ENCODE results near the gene FBP2. TPM values are rescaled to one million over a fixed set of nuclear protein-coding genes. Genes with fewer than 3 reads are reported as not detected.
A peak's percentile ranks its signal among the peaks of the same experiment; 100 is the strongest.
"Not testable (repeated sequence)": the region's sequence is repeated elsewhere in the genome, so short reads cannot be mapped to it uniquely, and the experiment has no call there.

FBP2 gene
- total and polyA plus RNA-seq, 8 donors = 1.0 to 2.6 (median 1.7) TPM; not detected in 2

DNA sequence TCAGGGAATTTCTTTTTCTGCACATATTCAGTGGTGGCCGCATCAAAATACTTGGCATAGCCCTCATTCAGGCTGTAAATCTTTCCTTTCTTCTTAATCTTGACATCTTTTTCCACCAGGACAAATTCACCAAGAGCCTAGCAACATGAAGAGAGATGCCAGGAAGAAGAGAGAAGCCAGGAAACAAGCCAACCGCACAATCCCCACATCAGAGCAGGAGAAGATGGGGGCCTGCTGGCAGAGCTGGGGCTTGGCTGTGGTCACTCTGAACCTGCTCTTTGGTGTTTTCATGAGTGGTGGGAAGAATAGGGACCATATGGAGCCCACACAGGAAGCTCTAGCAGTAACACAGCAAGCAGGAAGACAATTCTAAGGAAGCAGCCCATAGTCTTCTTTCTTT lies 26.4 kb downstream of the FBP2 start:
- DNase-seq = peak in 2 of 4 donors; percentile 19 to 43
- TF ChIP-seq, protein P1, sequence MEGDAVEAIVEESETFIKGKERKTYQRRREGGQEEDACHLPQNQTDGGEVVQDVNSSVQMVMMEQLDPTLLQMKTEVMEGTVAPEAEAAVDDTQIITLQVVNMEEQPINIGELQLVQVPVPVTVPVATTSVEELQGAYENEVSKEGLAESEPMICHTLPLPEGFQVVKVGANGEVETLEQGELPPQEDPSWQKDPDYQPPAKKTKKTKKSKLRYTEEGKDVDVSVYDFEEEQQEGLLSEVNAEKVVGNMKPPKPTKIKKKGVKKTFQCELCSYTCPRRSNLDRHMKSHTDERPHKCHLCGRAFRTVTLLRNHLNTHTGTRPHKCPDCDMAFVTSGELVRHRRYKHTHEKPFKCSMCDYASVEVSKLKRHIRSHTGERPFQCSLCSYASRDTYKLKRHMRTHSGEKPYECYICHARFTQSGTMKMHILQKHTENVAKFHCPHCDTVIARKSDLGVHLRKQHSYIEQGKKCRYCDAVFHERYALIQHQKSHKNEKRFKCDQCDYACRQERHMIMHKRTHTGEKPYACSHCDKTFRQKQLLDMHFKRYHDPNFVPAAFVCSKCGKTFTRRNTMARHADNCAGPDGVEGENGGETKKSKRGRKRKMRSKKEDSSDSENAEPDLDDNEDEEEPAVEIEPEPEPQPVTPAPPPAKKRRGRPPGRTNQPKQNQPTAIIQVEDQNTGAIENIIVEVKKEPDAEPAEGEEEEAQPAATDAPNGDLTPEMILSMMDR (IDR thresholded peaks at IDR 0.05) = no peak
- Histone ChIP-seq H3K4me3 (no peak overlapping the region), H3K36me3 (no peaks in the 10 kb centered on the region), H3K27me3 (no peaks in the 10 kb centered on the region), H3K4me1 (no peaks in the 10 kb centered on the region), H3K9me3 (no peaks in the 10 kb centered on the region), H3K27ac (no peak overlapping the region)
- intact Hi-C loops (cut with DNase I) = no loop called here
- ATAC-seq = no peak

DNA sequence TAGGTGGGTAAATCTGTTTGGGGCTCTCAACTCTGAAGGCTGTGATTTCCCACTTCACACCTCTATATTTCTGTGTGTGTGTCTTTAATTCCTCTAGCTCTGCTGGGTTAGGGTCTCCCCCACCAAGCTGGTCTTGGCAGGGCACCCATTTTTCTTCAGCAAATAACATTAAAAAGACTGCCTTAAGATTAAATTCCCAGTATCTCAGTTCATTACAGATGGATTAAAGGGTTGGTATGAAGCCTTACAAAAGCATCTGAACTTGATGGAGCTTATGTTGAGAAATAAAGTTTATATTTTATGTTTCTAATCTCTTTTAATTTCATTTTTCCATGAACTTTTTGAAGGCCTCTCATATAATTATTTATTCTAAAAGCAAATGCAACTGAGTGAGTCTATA lies 27.1 kb downstream of the FBP2 start:
- DNase-seq (peak in 1 of 4 donors; percentile 36), ATAC-seq (no peak)
- Histone ChIP-seq H3K27ac (no peak overlapping the region), H3K36me3 (no peaks in the 10 kb centered on the region), H3K9me3 (no peaks in the 10 kb centered on the region), H3K4me3 (no peak overlapping the region), H3K4me1 (no peaks in the 10 kb centered on the region), H3K27me3 (no peaks in the 10 kb centered on the region)
- intact Hi-C loops (cut with DNase I) = no loop called here
- TF ChIP-seq, protein P1 (IDR thresholded peaks at IDR 0.05) = no peak

DNA sequence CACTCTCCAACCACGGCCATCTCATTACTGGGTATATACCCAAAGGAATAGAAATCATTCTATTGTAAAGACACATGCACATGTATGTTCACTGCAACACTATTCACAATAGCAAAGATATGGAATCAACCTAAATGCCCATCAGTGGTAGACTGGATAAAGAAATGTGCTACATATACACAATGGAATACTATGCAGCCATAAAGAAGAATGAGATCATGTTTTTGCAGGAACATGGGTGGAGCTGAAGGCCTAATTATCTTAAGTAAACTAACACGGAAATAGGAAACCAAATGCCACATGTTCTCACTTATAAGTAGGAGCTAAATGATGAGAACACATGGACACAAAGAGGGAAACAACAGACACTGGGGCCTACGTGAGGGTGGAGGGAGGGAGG lies 29.3 kb downstream of the FBP2 start:
- H3K27ac ChIP-seq; DNase-seq; H3K4me3 ChIP-seq; H3K9me3 ChIP-seq; intact Hi-C loops (cut with DNase I); ATAC-seq; H3K27me3 ChIP-seq; H3K4me1 ChIP-seq; H3K36me3 ChIP-seq: not testable (repeated sequence)

DNA sequence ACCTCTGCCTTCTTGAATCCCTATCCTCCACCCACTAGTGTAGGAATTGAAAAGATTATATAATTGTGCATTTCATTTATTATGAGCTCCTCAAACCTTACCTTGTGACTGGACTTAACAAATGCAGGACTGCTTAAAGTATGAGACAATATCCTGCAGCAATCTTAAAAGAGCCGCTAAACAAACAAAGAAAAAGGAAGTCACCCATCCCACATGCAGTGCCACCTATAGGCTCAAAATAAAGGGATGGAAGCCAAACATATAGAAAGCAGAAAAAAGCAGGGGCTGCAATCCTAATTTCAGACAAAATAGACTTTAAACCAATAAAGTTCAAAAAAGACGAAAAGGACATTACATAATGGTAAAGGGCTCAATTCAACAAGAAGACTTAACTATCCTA lies 30.1 kb downstream of the FBP2 start:
- Histone ChIP-seq H3K9me3 (no peaks in the 10 kb centered on the region), H3K4me3 (no peak overlapping the region), H3K27me3 (no peaks in the 10 kb centered on the region), H3K4me1 (no peaks in the 10 kb centered on the region), H3K27ac (no peak overlapping the region), H3K36me3 (no peaks in the 10 kb centered on the region)
- ATAC-seq (no peak), DNase-seq (no peak)
- intact Hi-C loops (cut with DNase I) = no loop called here
- TF ChIP-seq, protein P1 (IDR thresholded peaks at IDR 0.05) = no peak

DNA sequence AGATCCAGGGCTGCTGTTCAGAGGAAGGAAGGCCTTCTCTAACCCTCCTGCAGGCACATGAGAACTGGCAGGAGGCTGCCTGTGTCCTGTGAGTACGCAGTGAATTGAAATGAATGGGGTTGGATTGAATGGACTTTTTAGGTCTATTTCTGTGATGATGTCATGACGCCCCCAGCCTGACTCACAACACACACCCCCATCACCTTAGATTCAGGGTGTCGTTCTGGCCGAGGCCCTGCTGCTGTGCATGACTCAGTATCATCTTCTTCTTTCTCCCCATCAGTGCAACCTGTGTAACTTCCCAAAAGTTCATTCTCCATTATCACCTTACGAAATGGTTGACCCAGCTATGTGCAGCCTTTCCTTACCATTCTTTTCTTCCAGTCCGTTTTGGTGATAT lies 33.4 kb downstream of the FBP2 start:
- no peaks in the 10 kb centered on the region for H3K4me1 ChIP-seq
- no peak overlapping the region for H3K4me3 ChIP-seq
- no peaks in the 10 kb centered on the region for H3K9me3 ChIP-seq
- no peaks in the 10 kb centered on the region for H3K36me3 ChIP-seq
- ATAC-seq = no peak
- TF ChIP-seq, protein P1 (IDR thresholded peaks at IDR 0.05) = no peak
- intact Hi-C loops (cut with DNase I) = no loop called here
- no peak overlapping the region for H3K27ac ChIP-seq
- H3K27me3 ChIP-seq = no peaks in the 10 kb centered on the region
- DNase-seq = no peak

DNA sequence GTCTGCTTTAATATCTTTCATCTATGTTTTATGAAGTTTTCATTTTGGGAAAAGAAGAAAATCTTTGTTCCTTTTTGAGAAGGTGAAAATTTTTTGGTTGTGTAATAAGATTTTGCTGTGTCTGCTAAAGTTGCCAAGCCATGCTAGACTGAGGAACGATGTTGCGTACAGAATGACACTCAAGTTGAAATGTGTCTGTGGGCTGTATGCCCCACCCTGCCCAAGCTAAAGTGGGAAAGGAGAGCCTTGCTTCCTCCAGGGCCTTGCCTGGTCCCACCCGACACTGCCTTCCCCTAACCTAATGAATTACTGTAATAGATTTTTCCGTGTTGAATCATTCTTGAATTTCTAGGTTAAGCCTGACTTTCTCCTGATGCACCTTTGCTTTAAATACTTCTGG lies 36.2 kb downstream of the FBP2 start:
- H3K4me3 ChIP-seq = no peak overlapping the region
- DNase-seq (no peak), ATAC-seq (no peak)
- H3K36me3 ChIP-seq = no peaks in the 10 kb centered on the region
- no peaks in the 10 kb centered on the region for H3K4me1 ChIP-seq
- H3K27me3 ChIP-seq = no peaks in the 10 kb centered on the region
- no peak overlapping the region for H3K27ac ChIP-seq
- TF ChIP-seq, protein P1 (IDR thresholded peaks at IDR 0.05) = no peak
- intact Hi-C loops (cut with DNase I) = no loop called here
- no peaks in the 10 kb centered on the region for H3K9me3 ChIP-seq

Measured in left lung (tissue), 10 donors.